Right ventricle myocardium superior (tissue), 1 donor: ENCODE measurements around the gene IRF1. TPM values are rescaled to one million over a fixed set of nuclear protein-coding genes. Genes with fewer than 3 reads are reported as not detected.

Experiments used
- ATAC-seq: fragments of 200-7000 bp; cut with Tn5 transposase; one replicate; pipeline ENCODE4 v1.9.1; 2020; ENCODE audit warnings: mild to moderate bottlenecking; ENCODE audit not compliant: poor library complexity
- DNase-seq: peaks from one replicate; pipeline ENCODE4 v3.0.0-alpha.2; 2020
- intact Hi-C: fragments of 100-400 bp; cut with DNase I; formaldehyde crosslinking; loops from one replicate; pipeline ENCODE4 v1.11.2; 2022
- total RNA-seq: library from RNA; stranded (reverse); fragmentation: NEBNext Ultra II Directional; extraction: Animal tissue kit (Norgen Biotek cat#: 25700); gene quantifications from one replicate; pipeline ENCODE4 v1.2.1, GENCODE V29; 2021
- donor health status: DM: no; HTN: yes; CAD: no; lungs with severe emphysema.

IRF1 gene
- total RNA-seq, 1 donor from 2014 or later, result 12.5 TPM

DNA sequence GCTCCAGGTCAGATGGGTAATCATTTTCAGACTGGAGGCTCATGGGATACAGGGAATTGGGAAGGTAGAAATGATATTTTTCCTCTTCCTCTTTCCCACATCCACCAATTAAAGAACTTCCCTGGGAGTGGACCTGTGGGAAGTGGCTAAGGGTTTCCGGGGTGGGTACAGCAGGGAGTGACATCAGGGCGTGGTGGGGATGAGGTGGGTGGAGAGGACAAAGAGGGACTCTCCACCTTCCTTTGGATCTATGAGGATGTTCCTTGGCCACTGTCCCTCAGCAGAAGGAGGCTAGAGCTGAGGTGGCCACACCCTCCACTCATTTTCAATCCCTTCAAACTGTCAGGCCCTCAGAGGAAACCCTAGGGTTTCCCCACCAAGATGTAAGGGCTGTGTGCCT is 54.7 kb downstream of the IRF1 start:
- ATAC-seq (no peak), DNase-seq (no peak)
- intact Hi-C loops, result no loop called here

- no peak for ATAC-seq
- intact Hi-C loops, result no loop called here
- DNase-seq, result no peak
These were observed 55.1 kb downstream of the IRF1 start for GRCh38 chr5:132435447-132435846.

DNA sequence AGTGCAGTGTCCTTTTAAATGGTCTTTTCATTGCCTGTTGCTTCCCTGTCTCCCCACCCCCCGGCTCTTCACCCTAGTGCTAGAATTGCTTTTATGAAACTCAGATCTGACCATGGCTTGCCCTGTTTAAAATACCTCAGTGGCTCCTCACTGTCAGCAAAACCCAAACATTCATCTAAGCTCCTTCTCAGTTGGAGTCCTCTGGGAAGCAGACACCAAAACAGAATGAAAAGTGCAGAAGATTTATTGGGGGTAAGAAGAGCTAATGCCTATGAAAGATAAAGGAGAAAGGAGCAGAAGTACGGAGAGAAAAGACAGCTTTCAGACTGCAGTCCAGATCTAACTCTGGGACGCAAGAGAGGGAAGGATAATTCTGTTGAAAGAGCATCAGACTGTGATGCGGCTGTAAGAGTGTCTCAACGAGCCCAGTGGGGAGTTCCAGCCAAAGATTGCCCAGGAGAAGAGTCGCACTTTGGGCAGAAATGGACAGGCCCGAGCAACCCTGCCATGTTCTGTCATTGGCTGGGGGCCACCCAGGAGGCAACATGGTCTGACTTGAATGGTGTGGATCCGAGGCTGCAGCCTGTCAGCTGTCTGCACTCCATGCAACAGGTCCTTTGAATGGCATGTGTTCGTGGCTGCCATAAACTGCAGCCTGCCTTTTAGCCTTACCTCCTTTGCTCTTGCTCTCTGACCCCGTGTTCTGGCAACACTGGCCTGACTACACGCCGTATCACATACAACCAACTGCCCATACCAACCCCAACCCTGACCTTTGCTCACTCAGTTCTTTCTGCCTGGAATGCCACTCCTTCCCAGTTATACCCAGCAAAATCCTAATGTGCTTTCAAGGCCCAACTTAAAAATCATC is 55.9 kb downstream of the IRF1 start:
- intact Hi-C loops, result no loop called here
- ATAC-seq (peak; percentile 8), DNase-seq (no peak)

- ATAC-seq, result no peak
- intact Hi-C loops, result no loop called here
These were observed 57.4 kb downstream of the IRF1 start for GRCh38 chr5:132433141-132433540.

DNA sequence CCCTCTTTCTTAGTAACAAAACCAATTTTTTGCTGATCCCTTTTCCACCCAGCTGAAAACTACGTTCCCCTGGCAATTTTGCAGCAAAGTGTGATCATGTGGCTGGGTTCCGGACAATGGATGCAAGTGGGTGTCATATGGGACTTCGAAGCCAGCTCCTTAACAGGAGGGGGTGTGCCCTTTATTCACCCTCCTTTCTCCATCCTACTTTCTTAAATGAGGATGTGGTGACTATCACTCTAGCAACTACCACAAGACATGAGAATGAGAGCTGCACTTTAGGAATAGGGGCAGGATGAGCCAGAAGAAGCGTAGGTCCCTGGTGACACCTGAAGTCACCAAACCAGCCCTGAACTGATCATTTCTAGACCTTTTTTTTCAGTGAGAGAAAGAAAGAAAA is 58.9 kb downstream of the IRF1 start:
- no peak for DNase-seq
- intact Hi-C loops, result no loop called here
- no peak for ATAC-seq

More at GRCh38 chr5:132433141-132433540, 57.4 kb downstream of the IRF1 start:
- no peak for DNase-seq

Other genes starting within 250 kb of the IRF1 start
- gene PDLIM4, start 233.1 kb downstream of the IRF1 start, total RNA-seq, result 5.2 TPM
- gene SLC22A4, start 196.4 kb downstream of the IRF1 start, total RNA-seq, result 1.6 TPM
- gene SLC22A5, start 121.1 kb downstream of the IRF1 start, total RNA-seq, result 22.7 TPM
- gene IL5, start 52.7 kb upstream of the IRF1 start, total RNA-seq, result not detected
- gene RAD50, start 66.2 kb upstream of the IRF1 start, total RNA-seq, result 33.1 TPM
- not detected for gene IL13, start 167.4 kb upstream of the IRF1 start, total RNA-seq
- not detected for gene IL4, start 183.2 kb upstream of the IRF1 start, total RNA-seq
- gene KIF3A, start 246.8 kb upstream of the IRF1 start, total RNA-seq, result 9.1 TPM